Measurements from ENCODE around the gene PML.

DNA sequence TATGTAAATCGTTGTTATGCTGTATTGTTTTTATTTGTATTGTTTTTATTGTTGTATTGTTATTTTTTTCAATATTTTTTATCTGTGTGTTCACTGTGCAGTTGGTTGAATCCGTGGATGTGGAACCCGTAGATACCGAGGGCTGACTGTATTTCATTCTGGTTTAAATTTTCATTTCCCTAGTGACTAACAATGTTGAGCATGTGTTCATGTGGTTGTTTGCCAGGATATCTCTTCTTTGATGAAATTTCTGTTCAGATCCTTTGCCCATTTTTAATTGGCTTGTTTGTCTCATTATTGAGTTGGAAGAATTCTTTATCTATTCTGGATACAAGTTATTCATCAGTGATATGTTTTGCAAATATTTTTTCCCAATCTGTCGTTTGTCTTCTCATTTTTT is 32.1 kb upstream of the PML start:
- no peak for TF ChIP-seq ZNF70 (CRISPR knock-in tag; IDR thresholded peaks at IDR 0.05)
- TF ChIP-seq, protein P1, sequence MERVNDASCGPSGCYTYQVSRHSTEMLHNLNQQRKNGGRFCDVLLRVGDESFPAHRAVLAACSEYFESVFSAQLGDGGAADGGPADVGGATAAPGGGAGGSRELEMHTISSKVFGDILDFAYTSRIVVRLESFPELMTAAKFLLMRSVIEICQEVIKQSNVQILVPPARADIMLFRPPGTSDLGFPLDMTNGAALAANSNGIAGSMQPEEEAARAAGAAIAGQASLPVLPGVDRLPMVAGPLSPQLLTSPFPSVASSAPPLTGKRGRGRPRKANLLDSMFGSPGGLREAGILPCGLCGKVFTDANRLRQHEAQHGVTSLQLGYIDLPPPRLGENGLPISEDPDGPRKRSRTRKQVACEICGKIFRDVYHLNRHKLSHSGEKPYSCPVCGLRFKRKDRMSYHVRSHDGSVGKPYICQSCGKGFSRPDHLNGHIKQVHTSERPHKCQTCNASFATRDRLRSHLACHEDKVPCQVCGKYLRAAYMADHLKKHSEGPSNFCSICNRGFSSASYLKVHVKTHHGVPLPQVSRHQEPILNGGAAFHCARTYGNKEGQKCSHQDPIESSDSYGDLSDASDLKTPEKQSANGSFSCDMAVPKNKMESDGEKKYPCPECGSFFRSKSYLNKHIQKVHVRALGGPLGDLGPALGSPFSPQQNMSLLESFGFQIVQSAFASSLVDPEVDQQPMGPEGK (CRISPR knock-in tag; IDR thresholded peaks at IDR 0.05; ENCODE audit: borderline replicate concordance) = no peak
- TF ChIP-seq BACH2 (CRISPR knock-in tag; IDR thresholded peaks at IDR 0.05; ENCODE audit: borderline replicate concordance) = no peak
- no peak for TF ChIP-seq TCF4 (CRISPR knock-in tag; IDR thresholded peaks at IDR 0.05; ENCODE audit: borderline replicate concordance)
- TF ChIP-seq PPARA (CRISPR knock-in tag; IDR thresholded peaks at IDR 0.05; ENCODE audit: borderline replicate concordance) = no peak
- TF ChIP-seq TOX (CRISPR knock-in tag; IDR thresholded peaks at IDR 0.05; ENCODE audit: borderline replicate concordance) = no peak
- no peak for TF ChIP-seq ZFP3 (CRISPR knock-in tag; IDR thresholded peaks at IDR 0.05)
- no peak for TF ChIP-seq ESRRG (CRISPR knock-in tag; IDR thresholded peaks at IDR 0.05)
- no peak for TF ChIP-seq ISL1 (CRISPR knock-in tag; IDR thresholded peaks at IDR 0.05)
- no peak for TF ChIP-seq ZC3H10 (CRISPR knock-in tag; IDR thresholded peaks at IDR 0.05)
- no peak for TF ChIP-seq ZFP30 (CRISPR knock-in tag; IDR thresholded peaks at IDR 0.05)
